K562 (cell line): ENCODE measurements around the gene DHRS3. TPM values are rescaled to one million over a fixed set of nuclear protein-coding genes. Genes with fewer than 3 reads are reported as not detected.
A peak's percentile ranks its signal among the peaks of the same experiment; 100 is the strongest.

Source experiments
- ATAC-seq: fragments of 200-7000 bp; cut with Tn5 transposase; 3 replicates; pipeline ENCODE4 v1.9.1; 2020; ENCODE audit warnings: moderate library complexity
- BruUV-seq: library from RNA; stranded (reverse); fragments of 400-500 nt; replicated peaks from 2 replicates; lab custom pipeline; 2021; lab: Mats Ljungman, UMichigan
- CTCF ChIA-PET: fragments of 300-600 bp; formaldehyde crosslinking; extraction: SDS; loops from one replicate; lab custom pipeline; 2021; ENCODE audit warnings: low intra/inter-chr PET ratio; lab: Yijun Ruan, JAX
- POLR2A ChIA-PET: fragments of 300-600, 350-650 bp; sonication (Branson Sonifier 250); formaldehyde crosslinking; extraction: SDS; loops from one replicate; lab custom pipeline; 2021; ENCODE audit warnings: antibody characterized with exemption, inconsistent platforms; lab: Yijun Ruan, JAX
- DNase-seq, 4 experiments: peaks; one replicate each; pipeline versions ENCODE4 v3.0.0 to v3.0.0-alpha.2; 2011 to 2018; ENCODE audit warnings: low spot score in 3 of 4, mixed read lengths in 3 of 4; ENCODE audit errors: extremely low read depth in 1 of 4
- FAIRE-seq: peaks from 2 replicates; lab custom pipeline; 2011; peaks lifted over from hg19 to GRCh38; lab: Jason Lieb, UNC
- H2AFZ ChIP-seq: 2 replicates; pipeline ENCODE4 v1.6.0; 2011; ENCODE audit warnings: low read depth, low read length, control low read depth, inconsistent platforms
- H3K27ac ChIP-seq: fragments of 200-600 bp; 3 replicates; pipeline ENCODE4 v1.8.0; 2011; ENCODE audit warnings: low read depth, mild to moderate bottlenecking, control low read depth, inconsistent platforms, low read length, moderate library complexity, mixed read lengths; ENCODE audit errors: extremely low read depth
- H3K27me3 ChIP-seq, 2 experiments: fragments of 300-600 bp in 1 of 2; 2 replicates in 1 of 2; 3 replicates in 1 of 2; pipeline versions ENCODE4 v1.6.0 to v1.8.0; 2011; ENCODE audit warnings: inconsistent platforms in 2 of 2, low read length in 2 of 2, mild to moderate bottlenecking in 1 of 2, mixed read lengths in 1 of 2, moderate library complexity in 1 of 2; ENCODE audit not compliant: control insufficient read depth in 2 of 2, insufficient read depth in 2 of 2
- H3K36me3 ChIP-seq: fragments of 300-600 bp; 3 replicates; pipeline ENCODE4 v1.8.0; 2011; ENCODE audit warnings: mild to moderate bottlenecking, low read length, inconsistent platforms; ENCODE audit not compliant: control insufficient read depth, insufficient read depth
- H3K4me1 ChIP-seq, 2 experiments: fragments of 200-600 bp in 1 of 2; replicated peaks in 1 of 2; 2 replicates in 1 of 2; 3 replicates in 1 of 2; pipeline versions ENCODE4 v1.5.1 to v1.8.0; 2011; ENCODE audit warnings: inconsistent platforms in 2 of 2, low read length in 2 of 2, mild to moderate bottlenecking in 1 of 2, mixed read lengths in 1 of 2, moderate library complexity in 1 of 2; ENCODE audit not compliant: control insufficient read depth in 2 of 2, insufficient read depth in 2 of 2
- H3K4me2 ChIP-seq: 2 replicates; pipeline ENCODE4 v1.6.1; 2011; ENCODE audit warnings: low read length, control low read depth, inconsistent platforms, mixed read lengths; ENCODE audit not compliant: insufficient read depth
- H3K4me3 ChIP-seq: fragments of 200-600 bp; sonication (generic), shearing (Covaris generic); 2 replicates; pipeline ENCODE4 v1.5.1; 2016; ENCODE audit warnings: control low read depth, inconsistent platforms
- H3K79me2 ChIP-seq: fragments of 200-600 bp; 3 replicates; pipeline ENCODE4 v1.8.0; 2011; ENCODE audit warnings: low read length, inconsistent platforms; ENCODE audit not compliant: control insufficient read depth, insufficient read depth
- H3K9ac ChIP-seq, 2 experiments: 2 replicates each; pipeline versions ENCODE4 v1.6.0 to v1.6.1; 2011; ENCODE audit warnings: low read depth in 2 of 2, low read length in 2 of 2, control low read depth in 1 of 2, inconsistent platforms in 1 of 2, mild to moderate bottlenecking in 1 of 2, mixed read lengths in 1 of 2; ENCODE audit not compliant: insufficient read depth in 1 of 2
- H3K9me1 ChIP-seq: one replicate; pipeline ENCODE4 v1.6.0; 2011; ENCODE audit warnings: inconsistent platforms, mild to moderate bottlenecking, low read length, moderate library complexity; ENCODE audit not compliant: control insufficient read depth, insufficient read depth
- H3K9me3 ChIP-seq: replicated peaks from 2 replicates; pipeline ENCODE4 v1.5.1; 2011; ENCODE audit warnings: low read depth, low read length, inconsistent platforms; ENCODE audit not compliant: control insufficient read depth, insufficient read depth
- H4K20me1 ChIP-seq: replicated peaks from 2 replicates; pipeline ENCODE4 v1.6.1; 2011; ENCODE audit warnings: low read length, inconsistent platforms, mixed read lengths; ENCODE audit not compliant: control insufficient read depth, insufficient read depth
- BCLAF1 ChIP-seq, 2 experiments: fragments of 450-650 bp in 1 of 2; IDR thresholded peaks; 2 replicates each; pipeline ENCODE4 v1.6.1; 2011 to 2017; ENCODE audit warnings: low read depth in 2 of 2, antibody characterized with exemption in 1 of 2, borderline replicate concordance in 1 of 2, low read length in 1 of 2, mild to moderate bottlenecking in 1 of 2, mixed read lengths in 1 of 2; ENCODE audit not compliant: control insufficient read depth in 1 of 2
- CHD4 ChIP-seq: fragments of 200-600 bp; sonication (generic); IDR thresholded peaks from 3 replicates; pipeline ENCODE4 v1.6.1; 2012; ENCODE audit warnings: low read depth, mild to moderate bottlenecking, mixed read lengths, low read length, inconsistent platforms; ENCODE audit not compliant: insufficient read depth, insufficient replicate concordance, poor library complexity, severe bottlenecking
- HLTF ChIP-seq: fragments of 450-650 bp; IDR thresholded peaks from 2 replicates; pipeline ENCODE4 v1.6.1; 2016
- NR3C1 ChIP-seq: sonication (generic); formaldehyde crosslinking; IDR thresholded peaks from 2 replicates; pipeline ENCODE4 v1.8.1; 2022; ENCODE audit warnings: missing genetic modification reagents
- STAT5B ChIP-seq: fragments of 250-450 bp; sonication (Bioruptor Pico); IDR thresholded peaks from 2 replicates; pipeline ENCODE4 v1.8.0; 2021; ENCODE audit warnings: mild to moderate bottlenecking, inconsistent platforms
- ZBTB9 ChIP-seq: fragments of 450-650 bp; formaldehyde crosslinking; IDR thresholded peaks from 2 replicates; pipeline ENCODE4 v1.4.0; 2020; ENCODE audit warnings: mild to moderate bottlenecking, moderate library complexity
- ZNF507 ChIP-seq: conservative IDR thresholded peaks from 2 replicates; pipeline ENCODE4 v1.6.1; 2017; ENCODE audit warnings: missing genetic modification characterization, missing compliant biosample characterization
- WGBS: fragments of 100-300 bp; shearing (Covaris generic); methylation state at CpG from one replicate; pipeline ENCODE4 v1.1.6; 2016; ENCODE audit warnings: low coverage, mixed read lengths; ENCODE audit not compliant: insufficient coverage; ENCODE audit errors: missing lambda C conversion rate; 5-methylcytosine and 5-hydroxymethylcytosine counted together
- in situ Hi-C: fragments of 300-500 bp; cut with MboI; formaldehyde crosslinking; loops from 4 replicates; pipeline ENCODE4 v1.15.0; 2018; ENCODE audit warnings: inconsistent platforms, mixed read lengths
- intact Hi-C: fragments of 100-400 bp; cut with micrococcal nuclease; formaldehyde crosslinking; loops from 2 replicates; pipeline ENCODE4 v1.14.2; 2022
- polyA plus RNA-seq, 8 experiments: library from polyadenylated mRNA; depleted of rRNA in 4 of 8; stranded (reverse) in 5 of 8; unstranded in 3 of 8; fragments of >200 nt; fragmentation: Nextera tagmentation in 2 of 8; fragmentation: Illumina TruSeq in 1 of 8; extraction: Ambion mirVana in 2 of 8; extraction: Trizol in 1 of 8; gene quantifications; 2 replicates each; pipeline versions ENCODE4 v1.2.1 to v1.2.3, GENCODE V29; 2011 to 2014; ENCODE audit warnings: inconsistent platforms in 1 of 8, missing spikeins in 1 of 8
- total RNA-seq, 7 experiments: library from RNA; depleted of rRNA in 6 of 7; stranded (reverse); fragments of >200 nt in 6 of 7; fragmentation: Illumina TruSeq in 2 of 7; extraction: Trizol in 2 of 7; gene quantifications; 2 replicates each; pipeline versions ENCODE4 v1.2.1 to v1.2.3, GENCODE V29; 2011 to 2021; ENCODE audit warnings: low replicate concordance in 1 of 7

The DHRS3 gene
- total and polyA plus RNA-seq, 9 of the 15 experiments (the other 6 are each of a cell fraction or from before 2014, with no cell fraction given) = 21.0 to 116 (median 58.7) TPM

GRCh38 chr1:12556368-12556930 lies 61.6 kb downstream of the DHRS3 start:
- H3K9ac ChIP-seq = peak overlapping the region in 1 of 2 experiments; percentile 84; a peak in 2 of 4 replicates
- H3K4me3 ChIP-seq = no peak overlapping the region
- H3K4me1 ChIP-seq = peaks cover 3 to 41% of the 10 kb centered on the region in 2 experiments; a peak in 4 of 5 replicates
- DNase-seq (peak in 1 of 4 experiments; percentile 19), ATAC-seq (no peak), FAIRE-seq (no peak)
- TF ChIP-seq HLTF (no peak), CHD4 (no peak), NR3C1 (CRISPR knock-in tag) (no peak), ZNF507 (tag) (no peak), BCLAF1 (IDR thresholded peaks at IDR 0.05; ENCODE audit: borderline replicate concordance in 1 of 2, control insufficient read depth in 1 of 2, low read depth in 2 of 2, low read length in 1 of 2) (no peak), STAT5B (CRISPR knock-in tag) (no peak), ZBTB9 (CRISPR knock-in tag) (no peak)
- in situ Hi-C loops = no loop called here
- no peaks in the 10 kb centered on the region for H3K9me1 ChIP-seq
- H3K79me2 ChIP-seq = no peaks in the 10 kb centered on the region
- ChIA-PET POLR2A (interaction anchor here (1.0 to 1.4 kb wide), 4 partner anchors 15 to 80 kb away, joined by 4 to 6 read pairs (median 4); no protein-coding TSS in a partner anchor), CTCF (no interaction called here)
- no peaks in the 10 kb centered on the region for H3K36me3 ChIP-seq
- H3K27ac ChIP-seq = no peak overlapping the region
- H4K20me1 ChIP-seq = no peaks in the 10 kb centered on the region
- H2AFZ ChIP-seq = peak overlapping the region; percentile 83
- no TSS peak for BruUV-seq
- intact Hi-C loops = no loop called here
- no peaks in the 10 kb centered on the region; the same call in 1 of the 2 replicates for H3K9me3 ChIP-seq
- 47% methylated on average over 8 of the region's 9 CpGs for WGBS
- no peak overlapping the region for H3K4me2 ChIP-seq
- no peaks in the 10 kb centered on the region for H3K27me3 ChIP-seq
